Mucosa of rectum (tissue), 2 donors: ENCODE data around the gene TEAD1.
A peak's percentile ranks its signal among the peaks of the same experiment; 100 is the strongest.

Experiments used
- H3K27ac ChIP-seq, 2 donors: one replicate each; pipeline ENCODE4 v1.7.0; 2013; ENCODE audit warnings: inconsistent platforms in 2 of 2, low read depth in 2 of 2, low read length in 2 of 2
- H3K27me3 ChIP-seq, 2 donors: one replicate each; pipeline ENCODE4 v1.7.0; 2013; ENCODE audit warnings: low read length in 2 of 2; ENCODE audit not compliant: control insufficient read depth in 2 of 2, insufficient read depth in 2 of 2
- H3K36me3 ChIP-seq, 2 donors: one replicate each; pipeline ENCODE4 v1.7.0; 2013; ENCODE audit warnings: low read length in 2 of 2; ENCODE audit not compliant: control insufficient read depth in 2 of 2, insufficient read depth in 2 of 2
- H3K4me1 ChIP-seq, 2 donors: one replicate each; pipeline ENCODE4 v1.7.0; 2013; ENCODE audit warnings: low read length in 2 of 2, mild to moderate bottlenecking in 1 of 2; ENCODE audit not compliant: control insufficient read depth in 2 of 2, insufficient read depth in 2 of 2
- H3K4me3 ChIP-seq, 2 donors: one replicate each; pipeline ENCODE4 v1.7.0; 2013; ENCODE audit warnings: low read length in 2 of 2
- H3K9ac ChIP-seq, 2 donors: one replicate each; pipeline ENCODE4 v1.7.0; 2013; ENCODE audit warnings: low read length in 2 of 2, low read depth in 1 of 2, mild to moderate bottlenecking in 1 of 2
- H3K9me3 ChIP-seq, 2 donors: one replicate each; pipeline ENCODE4 v1.7.0; 2013; ENCODE audit warnings: low read length in 2 of 2; ENCODE audit not compliant: control insufficient read depth in 2 of 2
- donor health status: healthy.
- donor health status: Normal muscosa, but diverticular disease.

Gene TEAD1

DNA sequence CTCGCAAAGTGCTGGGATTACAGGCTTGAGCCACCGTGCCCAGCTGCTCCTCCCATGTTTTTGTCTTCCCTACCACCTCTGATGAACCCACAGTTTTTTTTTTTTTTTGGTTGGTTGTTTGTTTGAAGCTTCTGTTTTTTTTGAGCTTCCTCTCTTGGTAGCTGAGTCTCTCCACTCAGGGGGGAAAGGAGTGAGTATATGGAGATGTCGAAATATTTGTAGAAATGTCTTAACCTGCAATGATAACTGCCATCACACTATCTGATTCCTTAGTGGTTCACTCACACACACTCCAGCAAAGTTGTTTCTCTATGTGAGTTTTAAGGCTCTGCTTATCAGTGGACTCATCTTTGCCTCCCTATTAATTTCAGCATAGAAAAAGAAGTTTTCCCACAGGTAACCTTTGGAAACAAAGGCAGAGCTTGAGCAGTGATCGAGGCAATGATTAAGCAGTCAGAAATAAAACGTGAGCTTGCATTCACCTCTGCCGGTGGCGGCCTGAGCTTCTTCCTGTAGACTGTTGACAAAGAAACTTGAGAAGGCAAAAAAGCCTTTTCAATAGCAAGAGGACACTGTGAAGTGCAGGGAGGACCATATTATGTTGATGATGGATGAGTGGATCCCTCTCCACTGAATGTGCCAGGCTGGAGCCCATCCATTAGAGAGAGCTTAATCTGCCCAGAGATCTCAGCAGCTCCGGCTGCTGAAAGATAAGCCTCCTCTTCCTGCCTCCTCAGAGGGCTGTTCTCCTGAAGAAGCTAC is 305.9 kb downstream of the TEAD1 start:
- H3K4me3 ChIP-seq, result no peak overlapping the region
- H3K36me3 ChIP-seq, result no peaks in the 10 kb centered on the region
- H3K9ac ChIP-seq, result no peak overlapping the region
- H3K4me1 ChIP-seq, result no peaks in the 10 kb centered on the region
- no peaks in the 10 kb centered on the region for H3K9me3 ChIP-seq
- no peak overlapping the region for H3K27ac ChIP-seq
- H3K27me3 ChIP-seq, result no peaks in the 10 kb centered on the region

GRCh38 chr11:12981676-12982522 is 307.7 kb downstream of the TEAD1 start:
- H3K9me3 ChIP-seq, result no peaks in the 10 kb centered on the region
- no peak overlapping the region for H3K4me3 ChIP-seq
- H3K27me3 ChIP-seq, result no peaks in the 10 kb centered on the region
- no peaks in the 10 kb centered on the region for H3K4me1 ChIP-seq
- H3K9ac ChIP-seq, result no peak overlapping the region
- H3K27ac ChIP-seq, result no peak overlapping the region
- no peaks in the 10 kb centered on the region for H3K36me3 ChIP-seq

GRCh38 chr11:12983336-12983735 is 309.1 kb downstream of the TEAD1 start:
- Histone ChIP-seq H3K36me3 (no peaks in the 10 kb centered on the region), H3K27me3 (no peaks in the 10 kb centered on the region), H3K9ac (no peak overlapping the region), H3K27ac (no peak overlapping the region), H3K9me3 (no peaks in the 10 kb centered on the region), H3K4me1 (no peaks in the 10 kb centered on the region), H3K4me3 (no peak overlapping the region)

- H3K36me3 ChIP-seq, result no peaks in the 10 kb centered on the region
- no peaks in the 10 kb centered on the region for H3K9me3 ChIP-seq
- no peaks in the 10 kb centered on the region for H3K4me1 ChIP-seq
- peak overlapping the region in 1 of 2 donors; percentile 34 for H3K4me3 ChIP-seq
- H3K27ac ChIP-seq, result no peak overlapping the region
- no peaks in the 10 kb centered on the region for H3K27me3 ChIP-seq
- no peak overlapping the region for H3K9ac ChIP-seq
These were observed 312.1 kb downstream of the TEAD1 start for GRCh38 chr11:12986194-12986898.

- Histone ChIP-seq H3K9me3 (no peaks in the 10 kb centered on the region), H3K9ac (no peak overlapping the region), H3K4me3 (no peak overlapping the region)
These were observed 315.4 kb downstream of the TEAD1 start for GRCh38 chr11:12989428-12990161.

DNA sequence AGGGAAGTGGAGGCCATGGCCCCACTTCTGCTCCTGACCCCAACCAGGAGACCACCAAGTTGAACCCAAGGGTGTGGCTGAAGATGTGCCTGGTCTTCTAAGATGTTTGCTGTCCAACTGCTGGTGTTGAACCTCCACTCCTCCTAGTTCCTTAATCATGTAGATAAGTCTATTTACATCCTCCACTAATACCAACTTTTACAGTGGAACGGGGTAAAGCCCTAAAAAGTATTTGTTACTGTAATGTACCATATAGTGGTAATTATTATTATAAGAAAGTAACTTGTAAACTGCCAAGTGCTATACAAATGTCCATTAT is 315.9 kb downstream of the TEAD1 start:
- no peak overlapping the region for H3K27ac ChIP-seq
- no peak overlapping the region for H3K4me3 ChIP-seq
- no peak overlapping the region for H3K9ac ChIP-seq
- H3K36me3 ChIP-seq, result no peaks in the 10 kb centered on the region
- no peaks in the 10 kb centered on the region for H3K27me3 ChIP-seq
- no peaks in the 10 kb centered on the region for H3K4me1 ChIP-seq
- H3K9me3 ChIP-seq, result no peaks in the 10 kb centered on the region

More at GRCh38 chr11:12989428-12990161, 315.4 kb downstream of the TEAD1 start:
- Histone ChIP-seq H3K36me3 (no peaks in the 10 kb centered on the region), H3K27ac (no peak overlapping the region), H3K27me3 (no peaks in the 10 kb centered on the region), H3K4me1 (no peaks in the 10 kb centered on the region)

GRCh38 chr11:12991426-12991825 is 317.2 kb downstream of the TEAD1 start:
- no peaks in the 10 kb centered on the region for H3K4me1 ChIP-seq
- no peaks in the 10 kb centered on the region for H3K27me3 ChIP-seq
- no peak overlapping the region for H3K27ac ChIP-seq
- H3K36me3 ChIP-seq, result no peaks in the 10 kb centered on the region
- no peak overlapping the region for H3K9ac ChIP-seq
- no peaks in the 10 kb centered on the region for H3K9me3 ChIP-seq
- no peak overlapping the region for H3K4me3 ChIP-seq

GRCh38 chr11:12993626-12994025 is 319.4 kb downstream of the TEAD1 start:
- Histone ChIP-seq H3K36me3 (no peaks in the 10 kb centered on the region), H3K27me3 (no peaks in the 10 kb centered on the region), H3K4me1 (no peaks in the 10 kb centered on the region), H3K27ac (no peak overlapping the region), H3K9ac (no peak overlapping the region), H3K4me3 (no peak overlapping the region), H3K9me3 (no peaks in the 10 kb centered on the region)
